B cell (primary cell): ENCODE data around the gene CACNA2D4. TPM values are rescaled to one million over a fixed set of nuclear protein-coding genes. Genes with fewer than 3 reads are reported as not detected.
A peak's percentile ranks its signal among the peaks of the same experiment; 100 is the strongest.

Experiments used
- ATAC-seq: fragments of 200-7000 bp; cut with Tn5 transposase; one replicate; pipeline ENCODE4 v1.10.0; 2021; ENCODE audit warnings: low read depth, mild to moderate bottlenecking, moderate number of reproducible peaks, moderate library complexity
- CTCF ChIA-PET: fragments of 350-600 bp; sonication (Branson Sonifier 250); formaldehyde crosslinking; loops from one replicate; lab custom pipeline; 2021; ENCODE audit warnings: antibody characterized with exemption, inconsistent platforms; lab: Charles Lee
- POLR2A ChIA-PET: fragments of 350-600 bp; sonication (Branson Sonifier 250); formaldehyde crosslinking; loops from one replicate; lab custom pipeline; 2021; ENCODE audit warnings: antibody characterized with exemption; lab: Charles Lee
- DNase-seq: peaks from one replicate; pipeline ENCODE4 v3.0.0; 2013
- H2AFZ ChIP-seq: 2 replicates; pipeline ENCODE4 v1.6.1; 2012; ENCODE audit warnings: mild to moderate bottlenecking, low read depth, low read length; ENCODE audit not compliant: insufficient read depth, poor library complexity, severe bottlenecking
- H3K27ac ChIP-seq, 2 donors: 1 replicate in 1 of 2; 2 replicates in 1 of 2; pipeline ENCODE4 v1.5.1; 2012 to 2013; ENCODE audit warnings: low read length in 2 of 2, mild to moderate bottlenecking in 2 of 2, moderate library complexity in 1 of 2
- H3K27me3 ChIP-seq, 4 experiments: fragments of 200-600 bp in 1 of 4; sonication (generic) in 1 of 4; replicated peaks in 1 of 4; 1 replicate in 2 of 4; 2 replicates in 2 of 4; pipeline versions ENCODE4 v1.6.1 to v1.7.0; 2013 to 2016; ENCODE audit warnings: low read length in 3 of 4, mild to moderate bottlenecking in 2 of 4, mixed read lengths in 1 of 4, moderate library complexity in 1 of 4; ENCODE audit not compliant: insufficient read depth in 4 of 4, control insufficient read depth in 3 of 4; ENCODE audit errors: control extremely low read depth in 1 of 4
- H3K36me3 ChIP-seq, 2 experiments: replicated peaks in 1 of 2; 1 replicate in 1 of 2; 2 replicates in 1 of 2; pipeline versions ENCODE4 v1.6.1 to v1.7.1; 2013; ENCODE audit warnings: low read length in 1 of 2; ENCODE audit not compliant: insufficient read depth in 2 of 2, control insufficient read depth in 1 of 2; ENCODE audit errors: control extremely low read depth in 1 of 2, extremely low read depth in 1 of 2
- H3K4me1 ChIP-seq, 2 donors: fragments of 200-600 bp in 1 of 2; sonication (generic) in 1 of 2; 1 replicate in 1 of 2; 2 replicates in 1 of 2; pipeline versions ENCODE4 v1.5.1 to v1.6.1; 2013 to 2017; ENCODE audit warnings: low read length in 2 of 2; ENCODE audit not compliant: control insufficient read depth in 2 of 2, insufficient read depth in 2 of 2
- H3K4me2 ChIP-seq: replicated peaks from 2 replicates; pipeline ENCODE3; 2012; ENCODE audit warnings: mild to moderate bottlenecking, low read depth, low read length; ENCODE audit not compliant: poor library complexity, severe bottlenecking
- H3K4me3 ChIP-seq, 5 experiments: fragments of 200-600 bp in 1 of 5; sonication (generic) in 1 of 5; 1 replicate in 3 of 5; 2 replicates in 2 of 5; pipeline versions ENCODE4 v1.5.1 to v1.7.0; 2011 to 2016; ENCODE audit warnings: low read length in 4 of 5, mild to moderate bottlenecking in 4 of 5, low read depth in 2 of 5, control low read depth in 1 of 5, moderate library complexity in 1 of 5; ENCODE audit not compliant: insufficient read depth in 1 of 5; ENCODE audit errors: control extremely low read depth in 1 of 5, extremely low read depth in 1 of 5
- H3K79me2 ChIP-seq: fragments of 200-600 bp; sonication (generic); one replicate; pipeline ENCODE4 v1.6.0; 2016; ENCODE audit warnings: low read length; ENCODE audit not compliant: control insufficient read depth, insufficient read depth
- H3K9ac ChIP-seq: fragments of 200-600 bp; sonication (generic); 2 replicates; pipeline ENCODE4 v1.6.1; 2017; ENCODE audit warnings: mild to moderate bottlenecking, low read length, moderate library complexity
- H3K9me3 ChIP-seq, 3 donors: one replicate each; pipeline versions ENCODE4 v1.6.1 to v1.7.1; 2013; ENCODE audit warnings: low read length in 2 of 3; ENCODE audit not compliant: control insufficient read depth in 2 of 3, insufficient read depth in 1 of 3; ENCODE audit errors: control extremely low read depth in 1 of 3
- H4K20me1 ChIP-seq: 2 replicates; pipeline ENCODE4 v1.6.0; 2012; ENCODE audit warnings: mild to moderate bottlenecking, low read length; ENCODE audit not compliant: insufficient read depth, control insufficient read depth, poor library complexity, severe bottlenecking
- H3K27ac Mint-ChIP-seq: one replicate; pipeline ENCODE4 v1.8.0; 2021; ENCODE audit warnings: mixed read lengths
- H3K27me3 Mint-ChIP-seq: one replicate; pipeline ENCODE4 v1.8.0; 2021; ENCODE audit warnings: mixed read lengths
- H3K4me1 Mint-ChIP-seq: one replicate; pipeline ENCODE4 v1.8.0; 2021; ENCODE audit warnings: mixed read lengths
- H3K4me3 Mint-ChIP-seq: one replicate; pipeline ENCODE4 v1.8.0; 2021; ENCODE audit warnings: mixed read lengths
- H3K9me3 Mint-ChIP-seq: one replicate; pipeline ENCODE4 v1.8.0; 2022; ENCODE audit warnings: mixed read lengths; ENCODE audit not compliant: insufficient read depth
- CTCF ChIP-seq: fragments of 200-600 bp; IDR thresholded peaks from one replicate; pipeline ENCODE4 v1.8.0; 2022; ENCODE audit warnings: antibody characterized with exemption, mild to moderate bottlenecking
- EZH2 ChIP-seq: IDR thresholded peaks from 2 replicates; pipeline ENCODE4 v1.6.1; 2012; ENCODE audit warnings: borderline replicate concordance, low read depth, mild to moderate bottlenecking, moderate library complexity, low read length; ENCODE audit not compliant: insufficient read depth, poor library complexity, severe bottlenecking
- WGBS: methylation state at CpG from one replicate; pipeline ENCODE4 v1.1.5; 2013; ENCODE audit warnings: missing lambda C conversion rate; ENCODE audit not compliant: insufficient coverage; 5-methylcytosine and 5-hydroxymethylcytosine counted together
- intact Hi-C: fragments of 100-400 bp; cut with micrococcal nuclease; formaldehyde crosslinking; loops from one replicate; pipeline ENCODE4 v1.10.0; 2022
- polyA plus RNA-seq: library from polyadenylated mRNA; depleted of rRNA; stranded (reverse); fragments of >200 nt; gene quantifications from 2 replicates; pipeline ENCODE4 v1.2.3, GENCODE V29; 2012
- total RNA-seq, 2 donors: library from RNA; stranded (reverse); fragments of 120-200 nt in 1 of 2; gene quantifications; 1 replicate in 1 of 2; 2 replicates in 1 of 2; pipeline versions ENCODE4 v1.2.3 to v1.2.4, GENCODE V29; 2013 to 2022

CACNA2D4 gene
- total and polyA plus RNA-seq, 2 donors (not counting 1 experiment from before 2014, with no cell fraction given), result 6.0 to 7.4 TPM

- Histone ChIP-seq H3K4me1 (peaks cover 65 to 74% of the 10 kb centered on the region in 2 donors), H3K9me3 (no peaks in the 10 kb centered on the region), H3K27me3 (no peaks in the 10 kb centered on the region), H3K79me2 (no peaks in the 10 kb centered on the region), H3K27ac (peak overlapping the region; percentile 20 to 45), H3K36me3 (no peaks in the 10 kb centered on the region), H3K4me2 (peak overlapping the region; percentile 43), H2AFZ (peak overlapping the region; percentile 20), H3K4me3 (no peak overlapping the region), H3K9ac (no peak overlapping the region), H4K20me1 (no peaks in the 10 kb centered on the region)
- no peaks in the 10 kb centered on the region for H3K27me3 Mint-ChIP-seq
- TF ChIP-seq CTCF (no peak), EZH2 (no peak)
- intact Hi-C loops, result no loop called here
- CTCF ChIA-PET, result interaction anchor here (1.1 to 6.9 kb wide), 2 partner anchors 10 kb away, joined by 3 to 63 read pairs; no protein-coding TSS in a partner anchor
- POLR2A ChIA-PET, result interaction anchor here (0.6 kb wide), 1 partner anchor 131 kb away, joined by 3 read pairs; no protein-coding TSS in a partner anchor
- DNase-seq (no peak), ATAC-seq (no peak)
- WGBS, result 58% methylated on average over 1 of the region's 11 CpGs
- H3K27ac Mint-ChIP-seq, result peak overlapping the region; percentile 80
- peaks cover 75% of the 10 kb centered on the region for H3K4me1 Mint-ChIP-seq
- no peaks in the 10 kb centered on the region for H3K9me3 Mint-ChIP-seq
- no peak overlapping the region for H3K4me3 Mint-ChIP-seq
Observed at GRCh38 chr12:1929241-1929984, 11.0 kb upstream of the CACNA2D4 start.
